WI38 (cell line): ENCODE data around the gene PDCD2L.
"Not testable (repeated sequence)": the region's sequence is repeated elsewhere in the genome, so short reads cannot be mapped to it uniquely, and the experiment has no call there.

ENCODE experiments used
- H3K4me3 ChIP-seq: 2 replicates; pipeline ENCODE4 v1.5.1; 2011; ENCODE audit warnings: low read depth, mild to moderate bottlenecking, control low read depth, low read length
- CTCF ChIP-seq: IDR thresholded peaks from 2 replicates; pipeline ENCODE4 v1.5.1; 2012; ENCODE audit warnings: low read depth, mild to moderate bottlenecking, control low read depth, low read length

The PDCD2L gene

GRCh38 chr19:34431681-34432402 is 27.6 kb downstream of the PDCD2L start:
- no peak for TF ChIP-seq CTCF
- no peak overlapping the region for H3K4me3 ChIP-seq

- no peak overlapping the region for H3K4me3 ChIP-seq
- TF ChIP-seq CTCF = no peak
These were observed 28.6 kb downstream of the PDCD2L start for GRCh38 chr19:34432797-34433196.

GRCh38 chr19:34436716-34437115 is 32.5 kb downstream of the PDCD2L start:
- no peak overlapping the region for H3K4me3 ChIP-seq
- TF ChIP-seq CTCF = no peak

DNA sequence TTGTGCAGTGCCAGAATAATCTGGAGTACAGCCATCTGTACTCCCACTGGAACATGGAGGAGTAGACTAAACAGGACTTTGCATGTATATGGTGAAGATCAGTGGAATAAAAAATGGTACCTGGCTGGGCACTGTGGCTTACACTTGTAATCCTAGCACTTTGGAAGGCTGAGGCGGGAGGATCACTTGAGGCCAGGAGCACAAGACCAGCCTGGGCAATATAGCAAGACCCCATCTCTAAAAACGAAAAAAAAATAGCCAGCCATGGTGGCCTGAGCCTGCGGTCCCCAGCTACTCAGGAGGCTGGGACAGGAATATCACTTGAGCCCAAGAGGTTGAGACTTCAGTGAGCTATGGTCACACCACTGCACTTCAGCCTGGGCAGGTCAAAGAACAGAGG is 44.0 kb downstream of the PDCD2L start:
- no peak for TF ChIP-seq CTCF
- H3K4me3 ChIP-seq = no peak overlapping the region

GRCh38 chr19:34452723-34453122 is 48.5 kb downstream of the PDCD2L start:
- TF ChIP-seq CTCF = no peak
- H3K4me3 ChIP-seq = no peak overlapping the region

GRCh38 chr19:34454091-34454490 is 49.9 kb downstream of the PDCD2L start:
- H3K4me3 ChIP-seq = no peak overlapping the region
- no peak for TF ChIP-seq CTCF

GRCh38 chr19:34454685-34455084 is 50.5 kb downstream of the PDCD2L start:
- no peak for TF ChIP-seq CTCF
- H3K4me3 ChIP-seq = no peak overlapping the region

GRCh38 chr19:34455783-34456480 is 51.7 kb downstream of the PDCD2L start:
- not testable (repeated sequence) for H3K4me3 ChIP-seq
